ENCODE measurements around the gene C1QTNF9.
"Not testable (repeated sequence)": the region's sequence is repeated elsewhere in the genome, so short reads cannot be mapped to it uniquely, and the experiment has no call there.

The C1QTNF9 gene

DNA sequence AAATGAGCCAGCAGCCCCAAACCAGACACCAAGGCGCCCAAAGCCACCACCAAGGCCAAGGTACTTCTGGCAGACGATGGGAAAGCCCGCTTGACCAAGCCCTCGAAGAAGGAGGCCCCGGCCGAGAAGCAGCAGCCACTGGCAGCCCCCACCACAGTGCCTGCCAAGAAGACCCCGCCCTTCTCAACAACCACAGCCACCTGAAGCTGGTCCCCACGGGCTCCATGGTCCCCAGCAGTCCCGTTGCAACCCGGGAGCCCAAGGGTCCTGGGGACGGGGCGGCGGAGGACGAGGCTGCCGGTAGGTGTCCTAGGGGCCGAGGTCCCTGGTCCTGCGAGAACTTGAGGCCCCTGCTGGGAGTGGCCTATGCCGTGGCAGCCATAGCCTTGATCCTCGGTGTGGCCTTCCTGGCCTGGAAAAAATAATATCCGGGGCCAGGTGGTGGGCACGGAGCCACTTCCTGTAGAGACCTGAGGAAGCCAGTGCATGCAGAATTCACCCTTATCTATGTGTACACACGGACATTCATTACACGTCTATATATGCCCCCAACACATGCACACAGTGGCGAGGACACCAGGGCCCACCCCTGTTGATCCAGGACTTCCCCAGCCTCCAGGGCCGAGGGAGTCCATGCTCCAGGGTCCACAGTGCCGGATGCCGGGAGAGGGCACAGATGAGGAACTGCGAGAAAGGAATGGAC, 13.8 kb downstream of the C1QTNF9 start:
- DNase-seq (ENCODE audit: low read depth, low spot score) = no peak

DNA sequence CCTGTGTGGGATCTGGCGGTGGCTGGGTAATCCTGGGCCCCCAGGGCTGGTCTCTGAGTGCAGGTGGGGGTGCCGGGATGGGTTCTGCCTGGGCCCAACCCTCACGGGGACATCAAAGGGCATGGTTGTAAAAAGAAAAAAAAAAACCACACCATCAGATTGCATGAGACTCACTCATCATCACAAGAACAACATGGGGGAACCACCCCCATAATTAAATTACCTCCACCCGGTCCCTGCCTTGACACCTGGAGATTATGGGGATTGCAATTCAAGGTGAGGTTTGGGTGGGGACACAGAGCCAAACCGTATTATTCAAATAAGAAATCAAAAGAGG, 14.3 kb downstream of the C1QTNF9 start:
- DNase-seq (ENCODE audit: low read depth, low spot score) = no peak

DNA sequence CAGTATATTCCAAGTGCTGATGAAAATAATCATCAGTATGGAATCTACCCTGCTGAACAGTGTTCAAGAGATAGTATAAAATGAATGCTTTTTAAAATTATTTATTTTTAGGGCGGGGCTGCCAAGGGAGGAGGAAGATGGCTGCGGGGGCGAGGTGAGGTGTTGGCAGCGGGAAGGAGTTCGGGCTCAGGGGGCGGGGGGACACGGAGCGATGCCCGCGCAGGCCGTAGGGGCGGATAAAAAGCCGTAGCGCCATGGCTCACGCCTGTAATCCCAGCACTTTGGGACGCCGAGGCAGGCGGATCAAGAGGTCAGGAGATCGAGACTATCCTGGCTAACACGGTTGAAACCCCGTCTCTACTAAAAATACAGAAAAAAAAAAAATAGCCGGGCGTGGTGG, 18.2 kb downstream of the C1QTNF9 start:
- not testable (repeated sequence) for DNase-seq (ENCODE audit: low read depth, low spot score)

DNA sequence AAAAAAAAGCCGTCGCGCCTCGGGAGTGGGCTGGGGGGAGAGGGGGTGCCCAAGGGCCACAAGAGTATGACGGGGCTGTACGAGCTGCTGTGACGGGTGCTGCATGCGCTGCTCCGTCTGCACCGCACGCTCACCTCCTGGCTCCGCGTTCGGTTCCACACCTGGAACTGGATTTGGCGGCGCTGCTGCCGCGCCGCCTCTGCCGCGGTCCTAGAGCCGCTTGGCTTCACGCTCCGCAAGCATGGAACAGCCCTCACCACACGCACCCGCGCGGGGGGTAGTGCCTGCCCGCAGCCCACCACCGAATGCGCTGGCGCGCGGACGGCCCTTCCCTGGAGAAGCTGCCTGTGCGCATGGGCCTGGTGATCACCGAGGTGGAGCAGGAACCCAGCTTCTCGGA, 18.8 kb downstream of the C1QTNF9 start:
- no peak for DNase-seq (ENCODE audit: low read depth, low spot score)

DNA sequence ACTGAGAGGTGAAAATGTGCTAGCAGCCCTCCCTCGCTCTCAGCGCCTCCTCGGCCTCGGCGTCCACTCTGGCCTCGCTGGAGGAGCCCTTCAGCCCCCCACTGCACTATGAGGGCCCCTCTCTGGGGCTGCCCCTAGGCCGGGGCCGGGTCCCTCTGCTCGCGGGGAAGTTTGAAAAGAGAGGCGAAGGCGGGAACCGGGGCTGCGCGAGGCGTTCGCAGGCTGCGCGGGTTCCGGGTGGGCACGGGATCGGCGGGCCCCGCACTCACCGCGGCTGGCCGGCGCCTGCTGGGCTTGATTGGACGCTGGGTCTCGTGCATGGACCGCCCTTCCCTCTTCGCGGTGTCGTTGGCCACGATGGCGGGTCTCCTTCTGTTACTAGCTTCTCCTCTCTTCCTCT, 29.3 kb downstream of the C1QTNF9 start:
- no peak for DNase-seq (ENCODE audit: low read depth, low spot score)

DNA sequence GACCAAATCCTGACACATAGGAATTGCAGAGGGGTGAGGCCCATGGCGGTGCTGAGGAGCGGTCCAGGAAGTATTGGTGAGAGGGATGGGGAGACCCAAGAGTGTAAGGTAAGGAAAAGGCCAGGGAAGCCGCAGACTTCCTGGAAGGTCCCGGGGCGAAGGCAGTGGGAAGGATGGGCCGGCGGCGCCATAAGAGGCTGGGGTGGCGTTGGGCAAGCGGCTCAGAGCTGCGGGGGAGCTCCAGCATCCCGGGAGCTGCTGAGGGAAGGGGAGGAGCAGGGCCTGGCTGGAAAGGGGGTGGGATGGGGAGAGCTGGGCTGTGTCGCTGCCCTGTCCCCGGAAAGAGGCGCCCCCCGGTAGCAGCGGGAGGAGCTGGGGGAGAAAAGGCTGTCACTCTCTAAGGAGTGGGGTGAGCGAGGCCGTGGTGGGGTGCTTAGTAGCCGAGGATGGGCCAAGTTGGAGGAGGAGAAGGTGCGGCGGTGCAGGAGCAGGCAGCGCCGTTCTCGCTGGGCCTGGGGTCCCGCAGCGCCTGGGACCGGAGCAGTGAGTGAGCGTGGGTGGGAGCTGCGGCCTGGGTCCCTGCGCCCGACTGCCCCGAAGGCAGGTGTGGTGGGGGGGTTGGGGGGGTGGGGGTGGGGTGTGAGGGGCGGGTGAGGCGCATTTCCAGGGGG, 30.7 kb downstream of the C1QTNF9 start:
- DNase-seq (ENCODE audit: low read depth, low spot score) = no peak

DNA sequence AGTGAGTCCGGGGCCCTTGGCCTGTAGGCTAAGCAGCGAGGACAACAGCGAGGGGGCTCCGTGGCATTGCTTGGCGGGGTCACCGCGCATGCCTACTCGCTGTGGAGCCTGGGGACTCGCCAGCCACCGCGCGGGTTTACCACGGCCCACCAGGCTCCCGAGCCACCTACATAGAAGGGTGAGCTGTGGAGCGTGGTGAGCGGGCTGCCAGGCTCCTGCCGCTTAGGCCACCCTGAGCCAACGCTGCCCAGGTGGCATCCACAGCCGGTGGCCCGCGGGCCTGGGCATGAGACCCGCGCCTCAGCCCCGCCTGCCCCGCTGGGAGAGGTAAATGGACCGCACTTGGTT, 31.2 kb downstream of the C1QTNF9 start:
- no peak for DNase-seq (ENCODE audit: low read depth, low spot score)

DNA sequence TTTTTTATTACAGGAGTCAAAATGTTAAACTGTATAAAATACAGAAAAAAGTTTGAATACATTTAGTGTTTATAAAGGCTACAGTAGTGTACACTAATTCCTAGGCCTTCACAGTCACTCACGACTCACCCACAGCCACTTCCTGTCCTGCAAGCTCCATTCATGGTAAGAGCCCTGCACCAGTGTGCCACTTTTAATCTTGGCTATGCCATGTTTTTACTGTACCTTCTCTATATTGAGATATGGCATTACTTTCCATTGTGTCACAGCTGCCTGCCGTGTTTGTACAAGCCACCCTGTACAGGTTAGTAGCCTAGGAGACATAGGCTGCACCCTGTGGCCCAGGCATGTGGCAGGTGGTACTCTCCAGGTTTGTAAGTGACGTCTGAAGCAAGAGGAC, 32.1 kb downstream of the C1QTNF9 start:
- DNase-seq (ENCODE audit: low read depth, low spot score) = no peak

DNA sequence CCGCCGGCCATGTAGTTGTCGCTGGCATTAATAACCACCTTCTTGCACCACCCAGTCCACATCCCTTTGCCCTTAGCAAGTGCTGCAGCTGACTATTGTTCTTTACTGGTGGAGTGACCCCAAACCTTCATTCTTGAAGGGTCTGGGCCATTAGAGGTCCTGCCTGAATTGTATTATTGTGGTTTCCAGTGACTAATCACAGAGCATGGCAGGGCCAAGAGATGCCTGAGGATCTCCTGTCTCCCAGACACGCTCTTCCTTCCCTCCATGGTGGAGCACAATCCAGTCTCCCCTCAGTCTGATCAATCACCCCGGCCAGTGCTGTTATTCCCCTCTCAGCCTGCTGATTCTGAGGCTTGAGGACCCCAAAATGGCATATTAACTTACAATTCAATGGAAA, 39.0 kb downstream of the C1QTNF9 start:
- no peak for DNase-seq (ENCODE audit: low read depth, low spot score)

DNA sequence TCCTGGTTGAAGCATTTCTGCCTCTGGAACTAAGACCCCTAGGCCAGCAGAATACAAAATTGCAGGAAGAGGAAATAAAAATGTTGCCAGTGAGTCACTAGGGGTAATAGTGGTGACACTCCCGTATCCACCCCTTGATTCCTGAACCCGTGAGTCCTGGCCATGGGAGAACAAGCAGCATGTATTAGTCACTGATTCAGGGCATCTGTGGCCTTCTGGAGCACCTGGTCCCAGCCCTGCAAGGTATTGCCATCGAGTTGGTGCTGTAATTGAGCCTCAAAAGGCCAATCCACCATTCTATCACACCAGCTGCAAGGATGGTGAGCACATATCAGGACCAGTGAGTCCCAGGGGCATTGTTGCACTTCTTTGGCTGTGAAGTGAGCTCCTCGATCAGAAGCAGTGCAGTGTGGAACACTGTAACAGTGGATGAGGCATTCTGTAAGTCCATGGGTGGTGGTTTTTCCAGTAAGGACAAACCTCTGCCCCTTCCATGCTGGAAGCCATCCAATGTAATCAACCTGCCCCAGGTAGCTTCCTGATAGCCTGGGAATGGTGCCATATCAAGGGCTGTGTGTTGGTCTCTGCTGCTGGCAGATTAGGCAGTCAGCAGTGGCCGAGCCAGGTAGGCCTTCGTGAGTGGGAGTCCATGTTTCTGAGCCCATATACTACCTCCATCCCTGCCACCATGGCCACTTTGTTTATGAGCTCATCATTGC, 39.6 kb downstream of the C1QTNF9 start:
- no peak for DNase-seq (ENCODE audit: low read depth, low spot score)

DNA sequence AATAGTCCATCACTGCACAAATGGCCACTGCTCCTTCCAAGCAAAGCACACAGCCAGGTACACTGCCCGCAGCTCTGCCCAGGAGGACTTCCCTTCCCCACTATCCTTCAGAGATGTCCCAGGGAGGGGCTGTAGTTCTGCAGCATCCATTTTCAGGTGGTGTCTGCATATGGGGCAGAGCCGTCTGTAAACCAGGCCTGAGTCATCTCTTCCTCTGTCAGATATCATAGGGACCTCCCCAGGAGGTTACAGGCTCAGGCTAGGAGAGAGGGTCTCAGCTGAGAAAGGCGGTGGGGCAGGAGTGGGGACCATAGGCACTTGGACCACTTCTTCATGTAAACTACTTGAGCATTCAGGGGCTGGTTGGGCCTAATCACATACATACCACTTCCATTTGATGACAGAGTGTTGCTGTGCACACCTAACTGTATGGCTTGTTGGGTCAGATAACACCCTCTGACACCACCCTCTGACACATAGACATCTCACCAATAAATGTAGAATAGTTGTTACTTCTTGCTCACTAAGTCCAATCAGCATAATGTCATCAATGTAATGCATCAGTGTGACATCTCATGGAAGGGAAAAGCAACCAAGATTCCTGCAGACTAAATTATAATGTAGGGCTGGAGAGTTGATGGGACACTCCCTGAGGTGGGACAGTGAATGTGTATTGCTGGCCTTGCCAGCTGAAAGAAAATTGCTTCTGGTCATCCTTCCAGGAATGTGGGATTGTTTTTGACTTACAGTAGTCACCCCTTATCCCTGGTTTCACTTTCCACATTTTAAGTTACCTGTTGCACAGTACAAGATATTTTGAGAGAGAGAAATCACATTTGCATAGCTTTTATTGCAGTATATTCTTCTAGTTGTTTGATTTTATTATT, 40.6 kb downstream of the C1QTNF9 start:
- DNase-seq (ENCODE audit: low read depth, low spot score) = not testable (repeated sequence)

DNA sequence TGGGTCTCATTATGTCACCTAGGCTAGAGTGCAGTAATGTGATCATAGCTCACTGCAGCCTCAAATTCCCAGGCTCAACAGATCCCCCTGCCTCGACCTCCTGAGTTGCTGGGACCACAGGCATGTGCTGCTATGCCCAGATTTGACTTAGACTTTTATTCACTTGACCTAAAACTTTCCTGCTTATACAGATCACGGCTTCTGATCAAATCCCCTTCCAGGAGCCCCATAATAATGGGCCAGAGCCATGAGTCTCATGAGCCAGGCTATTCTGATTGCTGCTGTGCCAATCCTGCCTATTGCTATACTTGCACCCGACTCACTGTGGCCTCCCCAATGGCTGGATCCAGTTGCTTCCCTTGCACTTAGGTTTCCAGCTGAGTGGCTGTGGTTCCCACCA, 42.0 kb downstream of the C1QTNF9 start:
- DNase-seq (ENCODE audit: low read depth, low spot score) = no peak

DNA sequence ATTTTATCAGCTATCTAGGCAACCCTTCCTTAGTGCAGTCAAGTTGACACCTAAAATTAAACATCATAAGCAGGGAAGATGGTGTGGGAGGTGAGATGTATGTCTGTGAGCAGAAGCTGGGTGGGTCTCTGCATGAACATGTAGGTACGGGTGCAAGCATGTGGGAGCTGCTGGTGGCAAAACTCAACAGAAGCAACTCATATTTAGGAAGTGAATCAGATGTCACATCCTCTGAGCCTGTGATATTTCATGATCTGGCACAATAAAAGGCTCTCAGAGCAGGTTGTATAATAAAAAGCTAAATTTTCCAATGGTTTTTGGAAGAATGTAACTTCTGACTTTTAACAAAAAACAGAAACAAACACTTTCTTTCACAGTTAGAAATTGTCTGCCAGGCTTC, 44.4 kb downstream of the C1QTNF9 start:
- DNase-seq (ENCODE audit: low read depth, low spot score) = no peak

DNA sequence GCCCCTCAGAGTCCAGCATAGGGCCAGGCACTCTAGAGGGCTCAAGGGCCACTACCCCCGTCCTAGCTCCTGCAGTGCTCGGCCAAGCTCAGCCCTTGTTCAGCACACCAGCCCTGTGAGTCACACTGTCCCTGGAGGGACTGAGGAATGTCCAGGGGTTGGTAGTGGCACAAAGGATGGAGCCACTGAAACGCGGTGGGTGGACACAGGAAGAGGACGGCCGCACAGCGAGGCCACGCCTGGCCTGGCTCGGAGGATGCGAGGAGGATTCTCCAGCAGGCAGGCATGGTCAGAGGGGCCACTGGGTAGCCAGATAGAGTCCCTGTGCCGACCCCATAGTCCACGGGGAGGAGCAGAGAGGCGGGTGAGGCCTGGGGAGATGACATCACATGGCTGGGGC, 45.7 kb downstream of the C1QTNF9 start:
- no peak for DNase-seq (ENCODE audit: low read depth, low spot score)

DNA sequence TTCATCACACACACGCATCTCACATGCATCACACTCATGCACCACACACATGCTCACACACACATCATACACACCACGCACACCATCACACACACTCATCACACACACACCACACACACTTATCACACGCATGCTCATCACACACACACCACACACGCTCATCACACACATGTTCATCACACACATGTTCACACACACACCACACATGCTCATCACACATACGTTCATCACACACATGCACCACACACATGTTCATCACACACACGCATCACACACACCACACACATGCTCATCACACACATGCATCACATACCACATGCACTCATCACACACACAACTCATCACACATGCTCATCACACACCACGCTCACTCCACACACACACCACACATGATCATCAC, 46.9 kb downstream of the C1QTNF9 start:
- DNase-seq (ENCODE audit: low read depth, low spot score) = no peak

DNA sequence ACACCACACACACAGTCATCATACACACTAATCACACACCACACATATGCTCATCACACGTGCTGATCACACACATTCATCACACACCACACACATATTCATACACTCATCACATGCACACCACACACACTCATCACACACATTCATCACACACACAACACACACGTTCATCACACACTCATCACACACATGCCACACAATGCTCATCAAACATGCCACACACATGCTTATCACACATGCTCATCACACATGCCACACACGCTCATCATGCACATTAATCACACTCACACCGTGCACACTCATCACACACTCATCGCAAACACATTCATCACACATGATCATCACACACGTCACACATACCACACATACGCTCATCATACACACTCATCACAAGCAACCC, 47.5 kb downstream of the C1QTNF9 start:
- no peak for DNase-seq (ENCODE audit: low read depth, low spot score)

DNA sequence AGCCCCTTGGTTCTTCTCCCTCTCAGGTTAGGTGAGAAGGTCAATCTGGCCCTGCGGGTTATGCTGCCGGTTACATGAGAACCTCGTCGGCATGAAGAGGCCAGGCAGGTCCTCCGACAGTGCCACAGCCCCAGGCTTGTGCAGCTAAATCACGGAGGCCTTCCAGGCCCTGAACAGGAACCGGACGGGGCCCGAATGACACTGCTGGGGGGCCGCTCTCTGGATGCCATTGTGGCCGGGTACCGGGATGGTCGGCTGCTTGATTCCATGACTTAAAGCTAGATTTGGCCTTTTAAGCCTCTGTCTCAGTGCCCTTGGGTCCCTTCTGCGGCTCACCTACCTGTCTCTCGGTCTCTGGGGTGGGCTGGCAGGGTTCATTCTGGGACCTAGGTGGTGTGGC, 48.4 kb downstream of the C1QTNF9 start:
- no peak for DNase-seq (ENCODE audit: low read depth, low spot score)

DNA sequence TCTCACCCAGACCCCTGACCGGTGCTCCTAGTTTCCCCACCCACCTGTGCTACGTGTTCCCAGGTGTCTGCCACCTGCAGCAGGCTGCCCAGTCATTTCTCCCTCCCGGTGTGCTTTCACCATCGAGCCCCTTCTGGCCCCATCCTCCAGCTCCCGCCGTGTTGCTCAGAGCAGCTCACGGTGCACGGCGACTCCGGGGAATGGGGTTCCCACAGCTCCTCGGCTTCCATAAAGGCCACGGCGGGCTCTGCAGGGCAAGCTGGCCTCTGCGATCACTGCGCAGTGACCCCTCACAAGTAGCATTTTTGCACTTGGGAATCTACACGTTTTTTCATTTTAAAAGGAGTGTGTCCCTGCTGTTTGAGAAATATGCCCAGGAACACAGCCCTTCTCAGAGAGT, 49.5 kb downstream of the C1QTNF9 start:
- DNase-seq (ENCODE audit: low read depth, low spot score) = not testable (repeated sequence)

DNA sequence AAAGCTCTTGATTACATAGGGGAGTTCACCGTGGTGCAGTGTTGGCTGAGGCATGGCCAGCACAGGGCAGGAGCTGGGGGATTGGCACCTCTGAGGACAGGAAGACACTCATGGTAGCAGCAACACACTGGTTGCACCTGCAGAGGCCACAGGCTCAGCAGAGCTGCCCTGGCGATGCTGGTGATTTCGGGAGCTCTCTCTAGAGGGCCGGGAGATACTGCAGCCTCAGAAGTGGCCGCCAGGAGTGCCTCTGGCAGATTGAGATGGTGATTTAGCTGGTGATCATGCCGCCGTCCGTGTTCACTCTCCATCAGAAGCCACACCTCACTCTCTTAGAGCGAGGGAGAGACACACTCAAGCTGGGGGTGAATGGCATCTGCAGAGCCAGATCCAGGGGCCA, 49.9 kb downstream of the C1QTNF9 start:
- not testable (repeated sequence) for DNase-seq (ENCODE audit: low read depth, low spot score)

DNA sequence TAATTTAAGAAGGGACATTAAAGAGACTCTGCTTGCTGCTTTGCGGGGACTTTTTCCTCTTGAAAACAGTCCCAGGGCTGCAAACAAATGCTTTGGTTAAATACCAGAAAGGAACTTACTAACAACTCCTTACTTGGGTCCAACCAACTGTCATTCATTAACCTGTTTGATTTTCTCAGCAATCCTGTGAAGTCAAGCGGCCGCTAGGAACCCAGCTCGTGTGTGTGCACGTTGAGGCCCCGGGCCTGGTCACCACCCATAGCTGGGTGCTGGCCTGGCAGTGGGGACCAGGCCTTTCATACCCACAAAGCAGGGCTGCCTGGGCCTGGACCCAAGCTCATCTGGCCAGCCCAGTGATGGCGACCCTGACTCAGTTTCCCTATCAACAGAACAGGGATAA, 50.7 kb downstream of the C1QTNF9 start:
- no peak for DNase-seq (ENCODE audit: low read depth, low spot score)

DNA sequence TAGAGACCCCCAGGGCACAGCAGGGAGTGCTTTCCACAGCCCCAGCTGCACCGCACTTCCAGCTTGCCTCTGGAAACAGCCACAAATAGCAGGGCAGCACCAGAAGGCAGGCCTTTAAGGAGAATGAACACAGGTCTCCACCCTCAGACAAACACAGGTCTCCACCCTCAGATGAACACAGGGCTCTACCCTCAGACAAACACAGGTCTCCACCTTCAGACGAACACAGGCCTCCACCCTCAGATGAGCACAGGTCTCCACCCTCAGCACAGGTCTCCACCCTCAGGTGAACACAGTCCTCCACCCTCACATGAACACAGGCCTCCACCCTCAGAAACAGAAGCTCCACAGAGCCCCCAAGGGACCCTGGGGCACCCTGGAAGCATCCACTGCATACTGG, 51.7 kb downstream of the C1QTNF9 start:
- DNase-seq (ENCODE audit: low read depth, low spot score) = no peak

DNA sequence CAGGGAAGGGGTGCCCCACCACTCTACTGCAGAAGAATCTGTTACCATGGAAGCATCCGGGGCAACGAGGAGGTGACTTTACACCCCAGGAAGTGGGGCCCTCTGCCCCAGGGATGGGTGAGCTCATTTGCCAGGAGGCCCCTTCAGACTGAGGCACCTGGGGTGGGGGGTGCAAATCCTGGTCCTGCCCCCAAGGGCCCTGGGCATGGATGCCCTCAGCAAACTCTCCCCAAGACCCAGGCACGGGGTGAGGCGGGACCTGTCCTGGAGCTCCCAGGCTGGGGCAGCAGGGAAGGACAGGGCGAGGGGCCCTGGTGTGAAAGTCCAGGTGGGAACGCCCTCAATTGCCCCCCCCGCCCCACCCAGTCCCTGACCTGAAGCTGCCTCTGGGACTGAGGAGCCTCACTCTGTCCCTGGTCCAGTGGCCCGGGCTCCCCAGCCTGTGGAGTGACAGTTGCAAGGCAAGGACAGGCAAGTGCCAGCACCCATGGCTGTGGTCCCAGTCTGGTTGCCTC, 52.5 kb downstream of the C1QTNF9 start:
- DNase-seq (ENCODE audit: low read depth, low spot score) = no peak
